SK-MEL-5 (cell line): ENCODE data around the gene APBB2. TPM values are rescaled to one million over a fixed set of nuclear protein-coding genes. Genes with fewer than 3 reads are reported as not detected.

ENCODE experiments used
- DNase-seq: peaks from one replicate; pipeline ENCODE4 v3.0.0-alpha.2; 2016; ENCODE audit warnings: low read depth, low spot score
- in situ Hi-C: cut with HindIII; loops from 2 replicates; pipeline ENCODE4 v1.10.0; 2016; ENCODE audit warnings: low sequenced_read_pairs, high pct_unique_total_duplicates, low pct_unique_long_range_greater_than_20kb
- total RNA-seq: library from RNA; depleted of rRNA; stranded (reverse); fragments of >200 nt; shearing (Covaris generic); gene quantifications from 2 replicates; pipeline ENCODE4 v1.2.3, GENCODE V29; 2014

Gene APBB2
- total RNA-seq, 1 experiment from 2014 or later, result 10.9 TPM

GRCh38 chr4:40957281-40957680, 257.1 kb downstream of the APBB2 start:
- DNase-seq, result no peak
- in situ Hi-C loops, result no loop called here

- in situ Hi-C loops, result no loop called here
- no peak for DNase-seq
These were observed 257.6 kb downstream of the APBB2 start for GRCh38 chr4:40956721-40957255.

- DNase-seq, result no peak
- in situ Hi-C loops, result no loop called here
These were observed 260.2 kb downstream of the APBB2 start for GRCh38 chr4:40954088-40954668.

- in situ Hi-C loops, result no loop called here
- DNase-seq, result peak; percentile 11
These were observed 260.9 kb downstream of the APBB2 start for GRCh38 chr4:40953283-40954087.

GRCh38 chr4:40952672-40953071, 261.7 kb downstream of the APBB2 start:
- in situ Hi-C loops, result no loop called here
- no peak for DNase-seq

DNA sequence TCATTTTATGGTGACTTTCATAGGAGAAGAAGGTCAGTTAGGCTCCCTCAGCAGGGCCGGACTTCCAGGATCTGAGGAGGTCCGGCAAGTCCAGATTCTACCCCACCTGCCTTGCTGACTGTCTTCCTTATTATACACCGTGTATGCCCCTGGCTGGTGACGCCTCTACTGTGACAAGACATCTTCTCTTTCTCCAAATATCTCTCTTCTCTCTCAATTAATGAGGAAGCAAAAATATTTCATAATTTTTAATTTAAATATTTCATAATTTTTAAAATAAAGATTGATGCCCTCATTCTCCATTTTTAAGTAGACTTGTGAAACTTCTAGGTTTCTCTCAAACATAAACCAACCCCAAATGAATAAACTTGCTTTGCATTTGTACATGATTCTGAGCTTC, 262.1 kb downstream of the APBB2 start:
- DNase-seq, result no peak
- in situ Hi-C loops, result no loop called here

GRCh38 chr4:40951026-40951425, 263.3 kb downstream of the APBB2 start:
- no peak for DNase-seq
- in situ Hi-C loops, result no loop called here

DNA sequence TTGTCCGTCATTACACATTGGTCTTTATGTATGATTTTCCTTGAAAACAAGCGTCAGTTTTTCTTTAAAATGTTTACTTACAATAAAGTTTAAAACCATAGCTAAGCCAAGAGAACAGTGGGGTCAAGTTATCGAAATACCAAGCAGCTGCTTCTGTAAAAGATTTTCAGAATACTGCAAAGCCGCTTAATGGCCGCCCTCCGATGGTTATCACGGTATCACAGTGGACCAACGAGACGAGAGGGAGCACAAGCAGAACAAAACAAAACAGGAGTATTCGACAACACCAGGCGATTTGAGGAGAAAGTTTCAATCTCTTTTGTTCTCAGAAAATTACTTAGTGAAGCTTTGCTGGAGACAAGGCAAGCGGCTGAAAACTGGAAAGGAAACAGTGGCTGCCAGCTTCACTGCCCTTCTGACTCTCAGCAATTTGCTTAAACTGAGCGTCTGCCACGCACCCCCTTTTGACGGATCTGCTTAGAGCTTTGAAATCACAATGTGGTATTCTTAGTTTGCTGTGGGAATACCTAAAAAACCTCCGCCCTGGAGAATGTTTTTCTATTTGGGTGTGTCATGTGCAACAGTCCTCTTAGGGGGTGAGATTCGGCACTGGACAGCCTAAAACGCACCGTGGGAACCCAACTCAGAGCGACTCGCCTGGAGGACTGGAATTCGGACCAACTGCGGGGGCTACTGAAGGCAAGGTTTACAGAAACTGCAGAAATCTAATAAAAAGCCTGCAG, 264.8 kb downstream of the APBB2 start:
- in situ Hi-C loops, result no loop called here
- no peak for DNase-seq

GRCh38 chr4:40948014-40948413, 266.3 kb downstream of the APBB2 start:
- DNase-seq, result no peak
- in situ Hi-C loops, result no loop called here

- no peak for DNase-seq
- in situ Hi-C loops, result no loop called here
These were observed 267.7 kb downstream of the APBB2 start for GRCh38 chr4:40946652-40947051.

DNA sequence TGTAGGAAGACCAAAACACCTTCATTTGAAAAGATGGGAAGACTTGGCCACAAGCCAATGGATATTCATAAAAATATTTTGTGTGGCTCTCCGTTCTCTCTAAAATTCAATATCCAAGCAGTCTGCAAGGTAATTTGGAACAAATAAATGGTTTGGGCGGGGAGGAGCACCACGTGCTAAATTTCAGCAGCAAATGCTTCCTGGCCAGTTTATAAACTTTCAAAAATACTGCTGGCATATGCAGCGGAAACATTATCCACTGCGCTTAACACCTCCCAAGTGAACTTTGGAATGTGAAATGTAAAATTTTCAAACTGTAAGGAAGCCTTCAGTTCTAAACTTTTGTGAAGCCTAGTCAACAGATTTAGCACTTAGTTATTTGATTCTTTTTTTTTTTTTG, 273.6 kb downstream of the APBB2 start:
- DNase-seq, result no peak
- in situ Hi-C loops, result no loop called here

- in situ Hi-C loops, result no loop called here
These were observed 274.0 kb downstream of the APBB2 start for GRCh38 chr4:40940317-40940741.

GRCh38 chr4:40939856-40940255, 274.5 kb downstream of the APBB2 start:
- DNase-seq, result no peak
- in situ Hi-C loops, result no loop called here

More at GRCh38 chr4:40940317-40940741, 274.0 kb downstream of the APBB2 start:
- DNase-seq, result no peak

GRCh38 chr4:40938337-40938736, 276.0 kb downstream of the APBB2 start:
- DNase-seq, result no peak
- in situ Hi-C loops, result no loop called here

GRCh38 chr4:40937140-40937725, 277.1 kb downstream of the APBB2 start:
- peak; percentile 62 for DNase-seq
- in situ Hi-C loops, result no loop called here

GRCh38 chr4:40934676-40935075, 279.7 kb downstream of the APBB2 start:
- DNase-seq, result no peak
- in situ Hi-C loops, result no loop called here

DNA sequence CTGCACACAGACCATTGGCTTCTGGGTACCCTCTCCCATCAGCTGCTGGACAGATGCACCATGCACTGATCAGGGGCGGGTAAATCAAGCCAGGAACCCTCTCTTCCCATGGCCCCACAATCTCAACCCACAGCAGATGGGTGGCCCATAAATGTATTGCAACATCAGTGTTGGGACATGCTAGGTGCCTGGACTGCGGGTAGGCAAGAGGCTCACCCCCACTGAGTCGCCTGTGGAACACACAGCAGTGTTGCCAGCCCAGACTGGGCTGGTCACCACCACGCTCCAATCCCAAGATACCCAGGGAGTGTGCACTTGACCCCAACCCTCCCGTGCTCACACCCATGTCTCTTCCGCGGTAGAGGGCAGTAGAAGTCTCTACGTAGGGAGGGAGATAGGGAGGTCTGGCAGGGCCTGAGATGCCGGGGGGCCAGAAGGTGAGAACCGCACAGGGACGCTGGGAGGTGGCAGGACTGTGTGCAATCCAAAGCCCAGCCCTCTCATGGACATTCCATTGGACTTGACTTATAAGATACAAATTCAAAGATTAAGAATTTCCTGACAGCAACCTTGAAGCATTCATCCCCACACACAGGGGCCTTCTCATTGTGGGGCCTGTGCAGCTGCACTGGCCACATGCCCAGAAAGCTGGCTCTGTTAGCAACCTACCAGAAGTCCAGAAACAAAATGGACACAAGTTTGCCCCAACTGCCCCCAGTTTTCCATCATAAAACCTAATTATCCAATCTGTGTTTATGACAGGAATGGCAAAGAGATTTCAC, 280.9 kb downstream of the APBB2 start:
- DNase-seq, result no peak
- in situ Hi-C loops, result no loop called here
